DND-41 (cell line): Measurements from ENCODE around the gene KIF3C.

Experiments used
- ATAC-seq: fragments of 200-7000 bp; cut with Tn5 transposase; 3 replicates; pipeline ENCODE4 v1.9.1; 2021; ENCODE audit warnings: low read depth; ENCODE audit not compliant: insufficient read depth
- DNase-seq: peaks from one replicate; pipeline ENCODE4 v3.0.0-alpha.2; 2020
- H2AFZ ChIP-seq: 2 replicates; pipeline ENCODE4 v1.6.0; 2012; ENCODE audit warnings: low read depth, low read length
- H3K27ac ChIP-seq: 2 replicates; pipeline ENCODE4 v1.5.1; 2012; ENCODE audit warnings: low read length, inconsistent platforms
- H3K27me3 ChIP-seq: fragments of 200-600 bp; sonication (generic); 2 replicates; pipeline ENCODE4 v1.6.0; 2012; ENCODE audit warnings: low read length, mild to moderate bottlenecking, inconsistent platforms; ENCODE audit not compliant: insufficient read depth, poor library complexity
- H3K36me3 ChIP-seq: 2 replicates; pipeline ENCODE4 v1.5.1; 2012; ENCODE audit warnings: low read length, inconsistent platforms; ENCODE audit not compliant: insufficient read depth
- H3K4me1 ChIP-seq: 2 replicates; pipeline ENCODE4 v1.5.1; 2012; ENCODE audit warnings: mild to moderate bottlenecking, low read length; ENCODE audit not compliant: insufficient read depth
- H3K4me2 ChIP-seq: 2 replicates; pipeline ENCODE4 v1.6.0; 2012; ENCODE audit warnings: mild to moderate bottlenecking, moderate library complexity, low read length, inconsistent platforms; ENCODE audit not compliant: insufficient read depth
- H3K4me3 ChIP-seq, 2 experiments: fragments of 200-600 bp in 1 of 2; shearing (Covaris generic) in 1 of 2; 2 replicates each; pipeline ENCODE4 v1.5.1; 2012 to 2016; ENCODE audit warnings: inconsistent platforms in 2 of 2, low read length in 2 of 2, mild to moderate bottlenecking in 2 of 2, low read depth in 1 of 2, moderate library complexity in 1 of 2
- H3K79me2 ChIP-seq: 2 replicates; pipeline ENCODE4 v1.6.0; 2012; ENCODE audit warnings: low read length, inconsistent platforms; ENCODE audit not compliant: insufficient read depth
- H3K9ac ChIP-seq: 2 replicates; pipeline ENCODE4 v1.6.0; 2012; ENCODE audit warnings: low read depth, mild to moderate bottlenecking, inconsistent platforms, low read length, moderate library complexity
- H3K9me3 ChIP-seq: 2 replicates; pipeline ENCODE4 v1.5.1; 2012; ENCODE audit warnings: low read length, moderate library complexity, mild to moderate bottlenecking, inconsistent platforms; ENCODE audit not compliant: insufficient read depth, severe bottlenecking
- H4K20me1 ChIP-seq: 2 replicates; pipeline ENCODE4 v1.6.0; 2012; ENCODE audit warnings: low read length; ENCODE audit not compliant: insufficient read depth
- CTCF ChIP-seq: IDR thresholded peaks from 2 replicates; pipeline ENCODE4 v1.5.1; 2012; ENCODE audit warnings: borderline replicate concordance, low read length, moderate library complexity, mild to moderate bottlenecking; ENCODE audit not compliant: poor library complexity, severe bottlenecking; ENCODE audit errors: extremely low read depth
- EZH2 ChIP-seq: IDR thresholded peaks from 3 replicates; pipeline ENCODE4 v1.6.1; 2012; ENCODE audit warnings: borderline replicate concordance, low read depth, mild to moderate bottlenecking, moderate library complexity, low read length, inconsistent platforms; ENCODE audit not compliant: severe bottlenecking

Gene KIF3C

GRCh38 chr2:26008095-26008494, 25.8 kb upstream of the KIF3C start:
- H3K9me3 ChIP-seq, result peaks cover 3% of the 10 kb centered on the region
- no peak for TF ChIP-seq CTCF
- TF ChIP-seq EZH2, result no peak
- H3K4me3 ChIP-seq, result no peak overlapping the region
- H4K20me1 ChIP-seq, result no peaks in the 10 kb centered on the region
- H3K4me2 ChIP-seq, result no peak overlapping the region
- H3K36me3 ChIP-seq, result no peaks in the 10 kb centered on the region
- no peaks in the 10 kb centered on the region for H3K79me2 ChIP-seq
- H3K4me1 ChIP-seq, result no peaks in the 10 kb centered on the region
- H3K27ac ChIP-seq, result no peak overlapping the region
- H3K9ac ChIP-seq, result no peak overlapping the region
- no peak overlapping the region for H2AFZ ChIP-seq
- no peak for ATAC-seq
- H3K27me3 ChIP-seq, result no peaks in the 10 kb centered on the region
- DNase-seq, result no peak

DNA sequence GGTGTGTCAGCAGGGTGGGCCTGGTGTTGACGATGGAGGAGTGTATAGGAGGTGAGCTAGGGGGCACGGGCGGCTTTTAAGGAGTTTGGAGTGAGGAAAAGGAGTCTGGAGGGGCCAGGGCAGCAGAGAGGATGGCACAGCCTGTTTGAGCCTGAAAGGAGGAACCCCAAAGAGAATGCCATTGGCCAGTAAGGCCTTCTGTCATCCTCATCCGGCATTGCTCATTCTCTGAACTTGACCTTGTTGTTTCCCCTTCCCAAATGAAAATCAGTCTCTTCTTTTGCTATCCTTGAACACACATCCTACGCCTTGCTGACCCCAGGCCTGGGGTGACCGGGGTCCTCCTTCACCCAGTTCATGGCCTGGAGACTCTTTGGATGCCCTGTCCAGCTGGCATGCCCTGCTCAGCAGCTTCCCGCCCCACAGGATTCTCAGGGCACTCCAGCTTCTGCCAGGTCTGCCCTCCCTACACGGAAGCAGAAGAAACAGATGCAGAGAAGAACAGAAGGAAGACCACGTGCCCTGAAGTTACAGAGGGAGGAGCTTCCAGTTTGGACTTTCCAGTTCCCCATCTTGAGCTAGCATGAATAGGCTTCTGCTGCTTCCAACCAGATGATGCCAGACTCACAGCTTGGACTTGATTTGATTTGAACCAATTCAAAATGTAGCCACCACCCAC, 20.5 kb upstream of the KIF3C start:
- Histone ChIP-seq H3K4me1 (no peaks in the 10 kb centered on the region), H2AFZ (no peak overlapping the region), H3K27ac (no peak overlapping the region), H3K9me3 (no peaks in the 10 kb centered on the region), H3K4me3 (no peak overlapping the region), H3K4me2 (no peak overlapping the region), H3K9ac (no peak overlapping the region), H3K36me3 (no peaks in the 10 kb centered on the region), H3K27me3 (no peaks in the 10 kb centered on the region), H3K79me2 (no peaks in the 10 kb centered on the region), H4K20me1 (no peaks in the 10 kb centered on the region)
- TF ChIP-seq EZH2, result no peak
- TF ChIP-seq CTCF, result no peak
- ATAC-seq (no peak), DNase-seq (no peak)

- H3K4me2 ChIP-seq, result no peak overlapping the region
- TF ChIP-seq EZH2 (no peak), CTCF (no peak)
- H3K79me2 ChIP-seq, result no peaks in the 10 kb centered on the region
- no peaks in the 10 kb centered on the region for H4K20me1 ChIP-seq
- H3K9me3 ChIP-seq, result no peaks in the 10 kb centered on the region
- H3K27ac ChIP-seq, result no peak overlapping the region
- no peaks in the 10 kb centered on the region for H3K4me1 ChIP-seq
- H3K36me3 ChIP-seq, result no peaks in the 10 kb centered on the region
- H2AFZ ChIP-seq, result no peak overlapping the region
- H3K27me3 ChIP-seq, result no peaks in the 10 kb centered on the region
- no peak for DNase-seq
- H3K9ac ChIP-seq, result no peak overlapping the region
- ATAC-seq, result no peak
- no peak overlapping the region for H3K4me3 ChIP-seq
Observed at GRCh38 chr2:26001743-26002351, 19.6 kb upstream of the KIF3C start.
